Loucy (cell line): ENCODE measurements around the gene SLC4A8.

Source experiments
- EZH2phosphoT487 ChIP-seq: fragments of 200-600 bp; IDR thresholded peaks from 2 replicates; pipeline ENCODE4 v1.6.1; 2018; ENCODE audit warnings: antibody characterized with exemption, mild to moderate bottlenecking, moderate library complexity, borderline replicate concordance
- TF ChIP-seq, protein P1 (sequence below): fragments of 200-600 bp; sonication (generic); conservative IDR thresholded peaks from 2 replicates; pipeline ENCODE4 v1.5.1; 2014; ENCODE audit warnings: mild to moderate bottlenecking, antibody characterized with exemption, low read length

DNA sequence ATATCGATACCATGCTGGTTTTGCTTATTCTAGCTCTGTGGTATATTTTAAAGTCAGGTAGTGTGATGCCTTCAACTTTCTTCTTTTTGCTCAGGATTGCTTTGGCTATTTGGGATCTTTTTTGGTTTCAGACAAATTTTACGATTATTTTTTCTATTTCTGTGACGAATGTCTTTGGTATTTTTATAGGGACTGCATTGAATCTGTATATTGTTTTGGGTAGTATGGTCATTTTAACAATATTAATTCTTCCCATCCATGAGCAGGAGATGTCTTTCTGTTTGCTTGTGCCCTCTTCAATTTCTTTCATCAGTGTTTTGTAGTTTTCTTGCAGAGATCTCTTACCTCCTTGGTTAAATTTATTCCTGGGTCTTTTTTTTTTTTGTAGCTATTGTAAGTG is 10.8 kb upstream of the SLC4A8 start:
- TF ChIP-seq, protein P1, sequence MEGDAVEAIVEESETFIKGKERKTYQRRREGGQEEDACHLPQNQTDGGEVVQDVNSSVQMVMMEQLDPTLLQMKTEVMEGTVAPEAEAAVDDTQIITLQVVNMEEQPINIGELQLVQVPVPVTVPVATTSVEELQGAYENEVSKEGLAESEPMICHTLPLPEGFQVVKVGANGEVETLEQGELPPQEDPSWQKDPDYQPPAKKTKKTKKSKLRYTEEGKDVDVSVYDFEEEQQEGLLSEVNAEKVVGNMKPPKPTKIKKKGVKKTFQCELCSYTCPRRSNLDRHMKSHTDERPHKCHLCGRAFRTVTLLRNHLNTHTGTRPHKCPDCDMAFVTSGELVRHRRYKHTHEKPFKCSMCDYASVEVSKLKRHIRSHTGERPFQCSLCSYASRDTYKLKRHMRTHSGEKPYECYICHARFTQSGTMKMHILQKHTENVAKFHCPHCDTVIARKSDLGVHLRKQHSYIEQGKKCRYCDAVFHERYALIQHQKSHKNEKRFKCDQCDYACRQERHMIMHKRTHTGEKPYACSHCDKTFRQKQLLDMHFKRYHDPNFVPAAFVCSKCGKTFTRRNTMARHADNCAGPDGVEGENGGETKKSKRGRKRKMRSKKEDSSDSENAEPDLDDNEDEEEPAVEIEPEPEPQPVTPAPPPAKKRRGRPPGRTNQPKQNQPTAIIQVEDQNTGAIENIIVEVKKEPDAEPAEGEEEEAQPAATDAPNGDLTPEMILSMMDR: no peak
- no peak for TF ChIP-seq EZH2phosphoT487
